T-helper 1 cell treated with Interleukin-12 subunit alpha and Interleukin-12 subunit beta and Interleukin-4 antibody, amounts not matched to agents 30 μg/mL and 1 μg/mL, for 36 hours (primary cell): Measurements from ENCODE around the gene LRRC26.

Source experiments
- H3K27ac Mint-ChIP-seq: one replicate; pipeline ENCODE4 v1.8.0; 2021; ENCODE audit warnings: mild to moderate bottlenecking, mixed read lengths
- H3K27me3 Mint-ChIP-seq: one replicate; pipeline ENCODE4 v1.8.0; 2021; ENCODE audit warnings: low read depth, mixed read lengths
- H3K36me3 Mint-ChIP-seq: one replicate; pipeline ENCODE4 v1.8.0; 2021; ENCODE audit warnings: low read depth, mixed read lengths
- H3K4me1 Mint-ChIP-seq: one replicate; pipeline ENCODE4 v1.8.0; 2021; ENCODE audit warnings: low read depth, mixed read lengths
- H3K4me3 Mint-ChIP-seq: one replicate; pipeline ENCODE4 v1.8.0; 2021; ENCODE audit warnings: mild to moderate bottlenecking, moderate library complexity, mixed read lengths
- H3K9me3 Mint-ChIP-seq: one replicate; pipeline ENCODE4 v1.8.0; 2021; ENCODE audit warnings: mixed read lengths

The LRRC26 gene

DNA sequence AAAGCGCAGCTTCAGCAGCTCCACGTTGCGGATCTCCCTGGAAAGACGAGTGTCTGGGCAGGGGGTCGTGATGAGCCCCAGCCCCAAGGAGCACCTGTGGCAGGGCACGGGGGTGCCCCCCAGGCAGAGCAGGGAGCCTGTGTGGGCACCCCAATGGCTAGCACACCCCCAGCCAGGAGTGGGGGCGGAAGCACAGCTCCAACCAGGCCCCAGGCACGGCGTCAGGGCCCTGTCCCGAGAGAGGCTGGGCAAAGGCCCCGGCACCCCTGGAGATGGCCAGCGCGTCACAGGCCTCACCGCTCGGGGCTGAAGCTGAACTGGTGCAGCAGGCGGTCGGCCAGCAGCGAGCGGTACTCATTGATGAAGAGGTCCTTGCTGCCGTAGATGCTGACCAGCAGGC is 10.6 kb upstream of the LRRC26 start:
- H3K4me1 Mint-ChIP-seq: peaks cover 4% of the 10 kb centered on the region
- no peaks in the 10 kb centered on the region for H3K27me3 Mint-ChIP-seq
- H3K36me3 Mint-ChIP-seq: peaks cover 9% of the 10 kb centered on the region

GRCh38 chr9:137179761-137180160 is 9.9 kb upstream of the LRRC26 start:
- Mint-ChIP-seq H3K27ac (no peak overlapping the region), H3K27me3 (no peaks in the 10 kb centered on the region), H3K9me3 (no peaks in the 10 kb centered on the region), H3K4me1 (peaks cover 4% of the 10 kb centered on the region), H3K4me3 (no peak overlapping the region), H3K36me3 (peaks cover 9% of the 10 kb centered on the region)

More for the DNA sequence above, 10.6 kb upstream of the LRRC26 start:
- Mint-ChIP-seq H3K4me3 (no peak overlapping the region), H3K27ac (no peak overlapping the region), H3K9me3 (no peaks in the 10 kb centered on the region)

DNA sequence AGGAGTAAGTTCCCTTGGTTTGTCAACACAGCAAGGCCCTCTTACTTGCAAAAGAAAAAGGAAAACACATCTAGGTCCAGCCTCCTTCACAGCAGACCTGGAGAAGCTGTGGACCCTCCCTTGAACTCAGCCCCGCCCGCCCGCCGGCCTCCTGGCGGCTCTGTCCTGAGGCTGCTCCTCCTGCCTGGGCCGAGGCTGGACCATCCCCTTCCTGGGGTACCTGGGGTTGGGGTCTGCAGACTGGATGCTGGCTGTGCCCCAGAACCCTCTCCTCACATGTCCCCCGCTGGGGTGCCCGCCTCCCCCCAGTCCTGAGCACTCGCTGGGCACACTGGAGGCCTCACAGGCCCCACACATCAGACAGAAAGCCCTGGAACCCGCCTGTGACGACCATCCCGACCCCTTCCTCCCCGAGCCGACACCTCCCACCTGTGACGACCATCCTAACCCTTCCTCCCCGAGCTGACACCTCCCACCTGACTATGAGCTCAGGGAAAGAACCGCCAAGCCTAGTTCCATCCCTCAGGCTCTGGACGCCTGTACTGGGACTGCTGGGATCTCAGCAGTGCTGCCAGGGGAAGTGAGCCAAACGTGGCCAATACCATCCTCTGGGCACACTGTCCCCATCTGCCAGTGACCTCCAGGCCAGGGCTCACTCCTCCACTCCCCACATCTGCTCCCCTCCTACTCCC is 9.2 kb upstream of the LRRC26 start:
- H3K9me3 Mint-ChIP-seq: no peaks in the 10 kb centered on the region
- peaks cover under 1% of the 10 kb centered on the region for H3K4me1 Mint-ChIP-seq
- peaks cover 6% of the 10 kb centered on the region for H3K36me3 Mint-ChIP-seq
- H3K27me3 Mint-ChIP-seq: no peaks in the 10 kb centered on the region
- H3K4me3 Mint-ChIP-seq: no peak overlapping the region
- H3K27ac Mint-ChIP-seq: no peak overlapping the region

DNA sequence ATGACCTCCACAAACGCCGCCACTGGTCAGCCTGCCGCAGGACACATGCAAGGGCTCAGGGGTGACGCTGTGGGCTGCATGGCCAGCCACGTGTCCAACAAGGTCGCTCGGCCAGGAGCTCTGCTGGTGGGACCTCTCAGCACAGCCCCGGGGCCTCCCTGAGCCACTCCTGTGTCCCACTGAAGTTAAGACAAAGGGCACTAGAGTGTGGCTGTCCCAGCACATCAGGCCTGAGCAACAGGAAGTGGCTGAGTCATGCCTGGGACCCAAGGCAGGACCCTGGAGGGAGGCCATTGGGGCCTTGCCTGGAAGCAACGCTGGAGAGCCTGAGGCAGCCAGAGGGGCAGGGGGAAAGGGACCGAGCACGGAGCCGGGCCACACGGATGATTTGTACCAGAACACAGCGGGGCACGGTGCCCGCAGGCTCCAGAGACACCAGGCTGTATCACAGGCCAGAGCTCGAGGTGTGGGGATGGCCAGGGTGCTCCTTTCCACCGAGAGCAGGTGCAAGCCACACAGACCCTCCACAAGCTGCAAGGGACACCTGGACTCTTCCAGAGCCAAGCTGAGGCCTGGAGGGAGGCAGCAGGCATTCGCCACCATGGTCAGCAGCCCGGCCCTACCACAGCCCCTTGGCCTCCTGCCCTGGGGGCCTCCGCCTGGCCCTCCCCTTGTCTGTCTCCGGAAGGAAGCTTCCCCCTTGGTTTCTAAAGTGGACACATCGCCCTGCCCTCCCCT is 8.5 kb upstream of the LRRC26 start:
- H3K36me3 Mint-ChIP-seq: peaks cover 5% of the 10 kb centered on the region
- H3K27ac Mint-ChIP-seq: no peak overlapping the region

GRCh38 chr9:137176302-137177182 is 6.7 kb upstream of the LRRC26 start:
- no peak overlapping the region for H3K27ac Mint-ChIP-seq

More for the DNA sequence above, 8.5 kb upstream of the LRRC26 start:
- Mint-ChIP-seq H3K4me3 (no peak overlapping the region), H3K9me3 (no peaks in the 10 kb centered on the region), H3K27me3 (peaks cover 2% of the 10 kb centered on the region), H3K4me1 (no peaks in the 10 kb centered on the region)

GRCh38 chr9:137175345-137175961 is 5.6 kb upstream of the LRRC26 start:
- Mint-ChIP-seq H3K36me3 (peaks cover 2% of the 10 kb centered on the region), H3K4me3 (no peak overlapping the region), H3K27me3 (peaks cover 12% of the 10 kb centered on the region), H3K9me3 (no peaks in the 10 kb centered on the region), H3K4me1 (no peaks in the 10 kb centered on the region), H3K27ac (no peak overlapping the region)

More at GRCh38 chr9:137176302-137177182, 6.7 kb upstream of the LRRC26 start:
- H3K36me3 Mint-ChIP-seq: peaks cover 2% of the 10 kb centered on the region
- no peak overlapping the region for H3K4me3 Mint-ChIP-seq
- H3K4me1 Mint-ChIP-seq: no peaks in the 10 kb centered on the region
- H3K27me3 Mint-ChIP-seq: peaks cover 6% of the 10 kb centered on the region
- no peaks in the 10 kb centered on the region for H3K9me3 Mint-ChIP-seq

DNA sequence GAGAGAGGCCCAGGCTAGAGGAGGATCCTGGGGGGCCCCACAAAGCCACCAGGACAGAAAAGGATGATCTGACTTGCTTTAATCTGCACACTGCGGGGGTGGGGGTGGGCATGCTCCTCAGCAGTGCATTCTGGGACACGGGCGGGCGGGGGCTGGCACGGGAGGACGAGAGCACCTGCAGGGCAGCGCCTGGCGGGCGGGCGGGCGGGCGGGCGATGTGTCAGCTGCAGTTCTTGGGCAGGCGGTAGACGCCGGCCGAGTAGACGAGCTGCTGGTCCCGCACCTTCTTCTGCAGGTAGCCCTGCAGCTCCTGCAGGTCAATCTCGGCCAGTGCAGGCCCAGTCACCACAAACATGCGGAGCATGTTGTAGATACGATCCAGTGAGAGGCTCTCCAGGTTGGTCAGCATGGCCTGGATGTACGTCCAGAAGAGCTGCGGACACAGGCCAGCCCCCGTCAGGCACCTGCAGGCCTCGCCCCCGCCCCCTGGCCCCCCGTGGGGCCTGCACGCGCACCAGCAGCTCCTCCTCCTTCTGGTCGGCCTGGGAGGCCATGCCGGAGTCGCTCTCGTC is 5.0 kb upstream of the LRRC26 start:
- Mint-ChIP-seq H3K36me3 (peaks cover 2% of the 10 kb centered on the region), H3K4me3 (no peak overlapping the region), H3K9me3 (no peaks in the 10 kb centered on the region), H3K27ac (no peak overlapping the region), H3K4me1 (no peaks in the 10 kb centered on the region), H3K27me3 (peaks cover 18% of the 10 kb centered on the region)

- no peaks in the 10 kb centered on the region for H3K4me1 Mint-ChIP-seq
- no peak overlapping the region for H3K4me3 Mint-ChIP-seq
- H3K27ac Mint-ChIP-seq: no peak overlapping the region
- peaks cover 18% of the 10 kb centered on the region for H3K27me3 Mint-ChIP-seq
- H3K36me3 Mint-ChIP-seq: peaks cover 2% of the 10 kb centered on the region
- no peaks in the 10 kb centered on the region for H3K9me3 Mint-ChIP-seq
Measured at GRCh38 chr9:137173796-137174664, 4.2 kb upstream of the LRRC26 start.

- H3K36me3 Mint-ChIP-seq: peaks cover 2% of the 10 kb centered on the region
- no peaks in the 10 kb centered on the region for H3K4me1 Mint-ChIP-seq
- no peaks in the 10 kb centered on the region for H3K9me3 Mint-ChIP-seq
- H3K4me3 Mint-ChIP-seq: no peak overlapping the region
- peaks cover 18% of the 10 kb centered on the region for H3K27me3 Mint-ChIP-seq
- no peak overlapping the region for H3K27ac Mint-ChIP-seq
Measured at GRCh38 chr9:137172901-137173795, 3.3 kb upstream of the LRRC26 start.

DNA sequence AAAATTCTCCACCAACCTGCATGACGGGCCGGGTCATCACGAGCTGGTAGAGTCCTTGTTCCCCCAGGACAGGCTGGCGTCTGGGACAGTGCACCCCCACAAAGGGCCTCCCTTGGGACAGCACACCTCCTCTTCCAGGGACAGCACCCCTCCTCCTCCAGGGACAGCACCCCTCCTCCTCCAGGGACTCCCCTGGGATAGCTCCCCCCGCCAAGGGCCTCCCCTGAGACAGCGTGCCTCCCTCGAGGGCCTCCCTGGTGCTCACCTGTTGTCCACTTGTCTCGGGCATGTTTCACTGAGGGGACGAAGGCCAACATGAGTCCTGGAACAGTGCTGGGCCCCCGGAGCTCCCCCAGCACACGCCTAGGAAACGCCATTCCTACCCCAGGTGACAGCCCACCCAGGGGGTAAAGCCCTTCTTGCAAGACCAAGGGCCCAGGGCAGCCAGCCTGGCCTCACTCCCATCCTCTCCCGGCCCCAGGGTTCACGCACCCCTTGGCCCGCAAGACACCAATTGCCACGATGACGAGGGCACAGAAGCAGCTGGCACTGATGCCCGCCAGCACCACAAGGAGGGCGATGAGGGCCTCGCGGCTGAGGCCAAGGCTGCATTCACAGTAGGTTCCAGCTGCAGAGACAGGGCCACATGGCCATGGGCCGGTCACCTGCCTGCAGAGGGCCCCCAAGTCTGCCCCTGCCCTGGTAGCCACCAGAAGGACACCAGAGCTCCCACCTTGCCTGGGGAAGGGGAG is 1.5 kb upstream of the LRRC26 start:
- peaks cover 26% of the 10 kb centered on the region for H3K27me3 Mint-ChIP-seq
- H3K27ac Mint-ChIP-seq: no peak overlapping the region
- H3K36me3 Mint-ChIP-seq: no peaks in the 10 kb centered on the region
- no peaks in the 10 kb centered on the region for H3K4me1 Mint-ChIP-seq
- no peak overlapping the region for H3K4me3 Mint-ChIP-seq
- H3K9me3 Mint-ChIP-seq: no peaks in the 10 kb centered on the region

DNA sequence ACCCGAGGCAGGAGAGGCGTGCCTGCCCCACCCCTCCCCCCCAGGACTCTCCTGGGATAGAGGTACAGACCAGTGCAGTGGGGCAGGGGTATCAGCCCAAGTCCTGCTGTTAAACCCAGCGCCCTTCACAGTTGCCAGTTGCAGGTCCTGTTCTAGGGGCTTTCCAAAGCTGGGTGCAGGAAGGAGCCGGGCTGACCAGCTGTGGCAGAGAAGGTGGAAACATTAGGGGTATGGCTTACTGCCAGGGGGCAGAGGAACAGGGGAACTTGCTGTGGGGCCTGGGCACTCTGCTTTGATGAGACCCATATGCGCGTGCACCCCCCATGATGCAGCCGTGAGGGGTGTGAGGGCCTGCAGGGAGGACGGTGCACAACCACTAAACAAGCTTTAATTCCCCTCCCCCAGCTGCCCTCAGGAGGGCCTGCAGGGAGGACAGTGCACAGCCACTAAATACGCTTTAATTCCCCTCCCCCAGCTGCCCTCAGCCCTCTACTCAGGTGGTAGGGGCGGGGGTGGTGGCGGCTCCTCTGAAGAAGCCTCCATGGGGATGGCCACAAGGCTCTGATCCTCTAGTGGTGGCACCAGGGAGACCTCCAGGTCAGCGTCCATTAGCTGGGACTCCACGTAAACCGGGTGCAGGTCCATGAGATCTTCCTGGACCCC is 766 bp upstream of the LRRC26 start:
- no peaks in the 10 kb centered on the region for H3K4me1 Mint-ChIP-seq
- no peaks in the 10 kb centered on the region for H3K9me3 Mint-ChIP-seq
- peaks cover 27% of the 10 kb centered on the region for H3K27me3 Mint-ChIP-seq
- H3K4me3 Mint-ChIP-seq: no peak overlapping the region
- no peak overlapping the region for H3K27ac Mint-ChIP-seq
- no peaks in the 10 kb centered on the region for H3K36me3 Mint-ChIP-seq
